Prostate gland (tissue), 2 donors: ENCODE data around the gene PWWP2B.

ENCODE experiments used
- POLR2A ChIP-seq: fragments of 450-650 bp; IDR thresholded peaks from one replicate; pipeline ENCODE4 v1.6.1; 2016; ENCODE audit warnings: antibody characterized with exemption, mild to moderate bottlenecking
- POLR2AphosphoS5 ChIP-seq: sonication (generic); formaldehyde crosslinking; IDR thresholded peaks from one replicate; pipeline ENCODE4 v1.6.1; 2017; ENCODE audit warnings: antibody characterized with exemption
- TF ChIP-seq, protein P1 (sequence below), 4 experiments: fragments of 200-600 bp in 2 of 4; fragments of 450-650 bp in 2 of 4; sonication (generic) in 2 of 4; IDR thresholded peaks; 1 replicate in 3 of 4; 2 replicates in 1 of 4; pipeline ENCODE4 v1.5.1; 2016 to 2019; ENCODE audit warnings: antibody characterized with exemption in 4 of 4, mild to moderate bottlenecking in 2 of 4, moderate library complexity in 2 of 4

DNA sequence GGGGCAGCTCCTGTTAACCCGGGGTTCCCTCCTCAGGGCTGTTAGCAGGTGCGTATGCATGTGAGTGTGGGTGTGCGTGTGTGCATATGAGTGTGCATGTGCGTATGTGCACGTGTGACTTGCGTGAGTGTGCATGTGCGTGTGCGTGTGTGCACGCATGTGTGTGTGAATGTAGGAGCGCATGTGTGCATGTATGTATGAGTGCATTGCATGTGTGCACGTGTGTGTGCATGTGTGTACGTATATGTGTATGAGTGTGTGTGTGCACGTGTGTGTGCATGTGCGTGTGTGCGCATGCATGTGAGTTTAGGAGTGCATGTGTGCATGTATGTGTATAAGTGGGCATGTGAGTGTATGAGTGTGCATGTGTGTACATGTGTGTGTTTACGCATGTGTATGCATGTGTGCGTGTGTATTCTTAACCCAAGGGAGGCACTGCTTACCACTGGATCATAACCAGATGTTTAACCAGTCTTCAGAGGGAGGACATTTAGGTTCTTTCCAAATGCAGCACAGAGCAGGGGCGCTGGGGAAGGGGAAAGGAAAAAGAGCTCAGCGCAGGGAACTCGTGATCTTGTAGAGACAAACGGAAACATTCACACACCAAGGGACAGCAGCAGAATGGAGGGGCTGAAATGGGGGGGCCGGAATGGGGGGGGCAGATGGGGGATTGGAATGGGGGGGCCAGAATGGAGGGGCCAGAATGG is 45.0 kb downstream of the PWWP2B start:
- TF ChIP-seq, protein P1, sequence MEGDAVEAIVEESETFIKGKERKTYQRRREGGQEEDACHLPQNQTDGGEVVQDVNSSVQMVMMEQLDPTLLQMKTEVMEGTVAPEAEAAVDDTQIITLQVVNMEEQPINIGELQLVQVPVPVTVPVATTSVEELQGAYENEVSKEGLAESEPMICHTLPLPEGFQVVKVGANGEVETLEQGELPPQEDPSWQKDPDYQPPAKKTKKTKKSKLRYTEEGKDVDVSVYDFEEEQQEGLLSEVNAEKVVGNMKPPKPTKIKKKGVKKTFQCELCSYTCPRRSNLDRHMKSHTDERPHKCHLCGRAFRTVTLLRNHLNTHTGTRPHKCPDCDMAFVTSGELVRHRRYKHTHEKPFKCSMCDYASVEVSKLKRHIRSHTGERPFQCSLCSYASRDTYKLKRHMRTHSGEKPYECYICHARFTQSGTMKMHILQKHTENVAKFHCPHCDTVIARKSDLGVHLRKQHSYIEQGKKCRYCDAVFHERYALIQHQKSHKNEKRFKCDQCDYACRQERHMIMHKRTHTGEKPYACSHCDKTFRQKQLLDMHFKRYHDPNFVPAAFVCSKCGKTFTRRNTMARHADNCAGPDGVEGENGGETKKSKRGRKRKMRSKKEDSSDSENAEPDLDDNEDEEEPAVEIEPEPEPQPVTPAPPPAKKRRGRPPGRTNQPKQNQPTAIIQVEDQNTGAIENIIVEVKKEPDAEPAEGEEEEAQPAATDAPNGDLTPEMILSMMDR (IDR thresholded peaks at IDR 0.05), result no peak
- TF ChIP-seq POLR2AphosphoS5 (no peak), POLR2A (no peak)
